Measurements from ENCODE around the gene PRG2. TPM values are rescaled to one million over a fixed set of nuclear protein-coding genes. Genes with fewer than 3 reads are reported as not detected.

The PRG2 gene
- total and polyA plus RNA-seq, 2 of the 13 experiments (the other 11 are each of a cell fraction or from before 2014, with no cell fraction given), result not detected

- TF ChIP-seq ZNF18 (CRISPR knock-in tag; IDR thresholded peaks at IDR 0.05; ENCODE audit: insufficient replicate concordance) (no peak), ZNF20 (CRISPR knock-in tag; IDR thresholded peaks at IDR 0.05) (no peak), SETDB1 (CRISPR knock-in tag; IDR thresholded peaks at IDR 0.05; ENCODE audit: borderline replicate concordance) (no peak), FOSL1 (CRISPR knock-in tag; IDR thresholded peaks at IDR 0.05; ENCODE audit: borderline replicate concordance) (no peak), HDAC2 (CRISPR knock-in tag; IDR thresholded peaks at IDR 0.05) (no peak), EZH2 (conservative IDR thresholded peaks at IDR 0.05; ENCODE audit: low read depth, low read length) (no peak), THAP8 (CRISPR knock-in tag; IDR thresholded peaks at IDR 0.05; ENCODE audit: borderline replicate concordance) (no peak), DBP (CRISPR knock-in tag; IDR thresholded peaks at IDR 0.05; ENCODE audit: not compliant biosample characterization) (no peak), AKNA (CRISPR knock-in tag; IDR thresholded peaks at IDR 0.05; ENCODE audit: borderline replicate concordance) (no peak), SAP130 (CRISPR knock-in tag; IDR thresholded peaks at IDR 0.05; ENCODE audit: low read depth) (peak; percentile 62), TERF1 (CRISPR knock-in tag; IDR thresholded peaks at IDR 0.05) (no peak), KDM5B (CRISPR knock-in tag; IDR thresholded peaks at IDR 0.05; ENCODE audit: borderline replicate concordance) (0 out of 2 replicates have a peak, but pooled peaks have one; percentile 18), ZNF414 (CRISPR knock-in tag; IDR thresholded peaks at IDR 0.05) (peak; percentile 10; the same call in 1 of the 2 replicates), HIVEP1 (CRISPR knock-in tag; IDR thresholded peaks at IDR 0.05) (no peak), MED1 (CRISPR knock-in tag; IDR thresholded peaks at IDR 0.05) (peak; percentile 76), ETV6 (CRISPR knock-in tag; conservative IDR thresholded peaks at IDR 0.05) (no peak)
These were observed 34.5 kb upstream of the PRG2 start (continued) for GRCh38 chr11:57424792-57425564.
